ENCODE measurements around the gene APOL5. TPM values are rescaled to one million over a fixed set of nuclear protein-coding genes. Genes with fewer than 3 reads are reported as not detected.
A peak's percentile ranks its signal among the peaks of the same experiment; 100 is the strongest.
"Not testable (repeated sequence)": the region's sequence is repeated elsewhere in the genome, so short reads cannot be mapped to it uniquely, and the experiment has no call there.

Gene APOL5
- total RNA-seq, 8 experiments from 2014 or later, result 0.23 TPM; not detected in 7

GRCh38 chr22:35736701-35737100 lies 19.0 kb downstream of the APOL5 start:
- no peak for ATAC-seq (replicated peaks in 6 of 8)
- Histone ChIP-seq H3K4me3 (no peak overlapping the region), H3K27ac (no peak overlapping the region), H3K4me1 (replicated peaks in 1 of 2) (no peaks in the 10 kb centered on the region)
- in situ Hi-C loops (cut with MboI; ENCODE audit: low pct_unique_long_range_greater_than_20kb in 2 of 9, low sequenced_read_pairs in 9 of 9, unreplicated experiment in 9 of 9), result no loop called here
- 8 to 100% (median 96%) methylated on average over 1 to 11 of the region's 12 CpGs; no CpG with 5 or more reads in 1 of the 10 experiments for WGBS, 10 experiments

GRCh38 chr22:35737886-35738285 lies 20.2 kb downstream of the APOL5 start:
- in situ Hi-C loops (cut with MboI; ENCODE audit: low pct_unique_long_range_greater_than_20kb in 2 of 9, low sequenced_read_pairs in 9 of 9, unreplicated experiment in 9 of 9); H3K27ac ChIP-seq: not testable (repeated sequence)
- WGBS, 10 experiments, result 85 to 100% (median 94%) methylated on average over 2 to 5 of the region's 6 CpGs; no CpG with 5 or more reads in 3 of the 10 experiments

GRCh38 chr22:35739076-35739930 lies 21.6 kb downstream of the APOL5 start:
- peak in 1 of 8 experiments; percentile 61 for ATAC-seq (replicated peaks in 6 of 8)
- in situ Hi-C loops (cut with MboI; ENCODE audit: low pct_unique_long_range_greater_than_20kb in 2 of 9, low sequenced_read_pairs in 9 of 9, unreplicated experiment in 9 of 9), result no loop called here
- no peak overlapping the region for H3K4me3 ChIP-seq
- no peaks in the 10 kb centered on the region for H3K4me1 ChIP-seq (replicated peaks in 1 of 2)
- 84 to 100% (median 90%) methylated on average over 1 to 10 of the region's 12 CpGs; no CpG with 5 or more reads in 2 of the 10 experiments for WGBS, 10 experiments
- H3K27ac ChIP-seq, result no peak overlapping the region

More at GRCh38 chr22:35737886-35738285, 20.2 kb downstream of the APOL5 start:
- ATAC-seq (replicated peaks in 6 of 8); H3K4me1 ChIP-seq (replicated peaks in 1 of 2); H3K4me3 ChIP-seq: not testable (repeated sequence)

GRCh38 chr22:35739931-35740380 lies 22.3 kb downstream of the APOL5 start:
- in situ Hi-C loops (cut with MboI; ENCODE audit: low pct_unique_long_range_greater_than_20kb in 2 of 9, low sequenced_read_pairs in 9 of 9, unreplicated experiment in 9 of 9), result no loop called here
- H3K4me1 ChIP-seq (replicated peaks in 1 of 2), result no peaks in the 10 kb centered on the region
- 30 to 100% (median 88%) methylated on average over 1 to 3 of the region's 3 CpGs; no CpG with 5 or more reads in 2 of the 10 experiments for WGBS, 10 experiments
- H3K4me3 ChIP-seq, result no peak overlapping the region
- H3K27ac ChIP-seq, result no peak overlapping the region
- no peak for ATAC-seq (replicated peaks in 6 of 8)

- WGBS, 10 experiments, result 20 to 71% (median 38%) methylated on average over 1 of the region's 1 CpG; no CpG with 5 or more reads in 7 of the 10 experiments
- Histone ChIP-seq H3K27ac (no peak overlapping the region), H3K4me1 (replicated peaks in 1 of 2) (no peaks in the 10 kb centered on the region), H3K4me3 (no peak overlapping the region)
- no peak for ATAC-seq (replicated peaks in 6 of 8)
- in situ Hi-C loops (cut with MboI; ENCODE audit: low pct_unique_long_range_greater_than_20kb in 2 of 9, low sequenced_read_pairs in 9 of 9, unreplicated experiment in 9 of 9), result no loop called here
Measured at GRCh38 chr22:35740616-35741015, 22.9 kb downstream of the APOL5 start.

- peak in 2 of 8 experiments; percentile 92 to 93 for ATAC-seq (replicated peaks in 6 of 8)
- Histone ChIP-seq H3K27ac (no peak overlapping the region), H3K4me1 (replicated peaks in 1 of 2) (no peaks in the 10 kb centered on the region), H3K4me3 (no peak overlapping the region)
- WGBS, 10 experiments, result 0 to 100% (median 82%) methylated on average over 1 to 8 of the region's 9 CpGs; no CpG with 5 or more reads in 1 of the 10 experiments
- in situ Hi-C loops (cut with MboI; ENCODE audit: low pct_unique_long_range_greater_than_20kb in 2 of 9, low sequenced_read_pairs in 9 of 9, unreplicated experiment in 9 of 9), result no loop called here
Measured at GRCh38 chr22:35742342-35743100, 24.8 kb downstream of the APOL5 start.

- H3K27ac ChIP-seq, result no peak overlapping the region
- in situ Hi-C loops (cut with MboI; ENCODE audit: low pct_unique_long_range_greater_than_20kb in 2 of 9, low sequenced_read_pairs in 9 of 9, unreplicated experiment in 9 of 9), result no loop called here
- WGBS, 10 experiments, result 20 to 100% (median 83%) methylated on average over 3 to 6 of the region's 6 CpGs
Measured at GRCh38 chr22:35743326-35743860, 25.7 kb downstream of the APOL5 start.

GRCh38 chr22:35746248-35746647 lies 28.6 kb downstream of the APOL5 start:
- no peak for ATAC-seq (replicated peaks in 6 of 8)
- in situ Hi-C loops (cut with MboI; ENCODE audit: low pct_unique_long_range_greater_than_20kb in 2 of 9, low sequenced_read_pairs in 9 of 9, unreplicated experiment in 9 of 9), result no loop called here
- WGBS, 10 experiments, result 78 to 100% (median 94%) methylated on average over 1 to 8 of the region's 9 CpGs; no CpG with 5 or more reads in 2 of the 10 experiments
- no peak overlapping the region for H3K27ac ChIP-seq
- H3K4me3 ChIP-seq, result no peak overlapping the region
- H3K4me1 ChIP-seq (replicated peaks in 1 of 2), result no peaks in the 10 kb centered on the region

More at GRCh38 chr22:35743326-35743860, 25.7 kb downstream of the APOL5 start:
- Histone ChIP-seq H3K4me1 (replicated peaks in 1 of 2) (no peaks in the 10 kb centered on the region), H3K4me3 (no peak overlapping the region)
- ATAC-seq (replicated peaks in 6 of 8), result no peak

GRCh38 chr22:35746946-35747703 lies 29.5 kb downstream of the APOL5 start:
- no peak for ATAC-seq (replicated peaks in 6 of 8)
- Histone ChIP-seq H3K27ac (no peak overlapping the region), H3K4me3 (no peak overlapping the region), H3K4me1 (replicated peaks in 1 of 2) (no peaks in the 10 kb centered on the region)
- in situ Hi-C loops (cut with MboI; ENCODE audit: low pct_unique_long_range_greater_than_20kb in 2 of 9, low sequenced_read_pairs in 9 of 9, unreplicated experiment in 9 of 9), result no loop called here
- WGBS, 10 experiments, result 63 to 93% (median 87%) methylated on average over 2 to 4 of the region's 4 CpGs

GRCh38 chr22:35749808-35750207 lies 32.1 kb downstream of the APOL5 start:
- no peak overlapping the region for H3K27ac ChIP-seq
- H3K4me3 ChIP-seq, result no peak overlapping the region
- peak in 1 of 8 experiments; percentile 27 for ATAC-seq (replicated peaks in 6 of 8)
- WGBS, 10 experiments, result 26 to 100% (median 81%) methylated on average over 2 to 9 of the region's 10 CpGs; no CpG with 5 or more reads in 2 of the 10 experiments
- H3K4me1 ChIP-seq (replicated peaks in 1 of 2), result no peaks in the 10 kb centered on the region
- in situ Hi-C loops (cut with MboI; ENCODE audit: low pct_unique_long_range_greater_than_20kb in 2 of 9, low sequenced_read_pairs in 9 of 9, unreplicated experiment in 9 of 9), result no loop called here

- ATAC-seq (replicated peaks in 6 of 8), result peak in 1 of 8 experiments; percentile 21
- WGBS, 10 experiments, result 51 to 88% (median 69%) methylated on average over 1 to 4 of the region's 5 CpGs; no CpG with 5 or more reads in 2 of the 10 experiments
- no peak overlapping the region for H3K4me3 ChIP-seq
- H3K27ac ChIP-seq, result no peak overlapping the region
- H3K4me1 ChIP-seq (replicated peaks in 1 of 2), result no peaks in the 10 kb centered on the region
- in situ Hi-C loops (cut with MboI; ENCODE audit: low pct_unique_long_range_greater_than_20kb in 2 of 9, low sequenced_read_pairs in 9 of 9, unreplicated experiment in 9 of 9), result no loop called here
Measured at GRCh38 chr22:35752006-35752862, 34.6 kb downstream of the APOL5 start.

- in situ Hi-C loops (cut with MboI; ENCODE audit: low pct_unique_long_range_greater_than_20kb in 2 of 9, low sequenced_read_pairs in 9 of 9, unreplicated experiment in 9 of 9), result no loop called here
- Histone ChIP-seq H3K4me1 (replicated peaks in 1 of 2) (no peaks in the 10 kb centered on the region), H3K27ac (no peak overlapping the region), H3K4me3 (no peak overlapping the region)
- ATAC-seq (replicated peaks in 6 of 8), result peak in 3 of 8 experiments; percentile 13 to 19 (median 14)
- WGBS, 10 experiments, result 0 to 100% (median 63%) methylated on average over 1 to 3 of the region's 3 CpGs
Measured at GRCh38 chr22:35752863-35753189, 35.2 kb downstream of the APOL5 start.
